ENCODE results near the gene CRIM1. TPM values are rescaled to one million over a fixed set of nuclear protein-coding genes. Genes with fewer than 3 reads are reported as not detected.

Gene CRIM1
- total and polyA plus RNA-seq, 2 of the 8 experiments (the other 6 are each of a cell fraction or from before 2014, with no cell fraction given), result 9.4 to 28.4 TPM

GRCh38 chr2:36481709-36482108, 126.1 kb downstream of the CRIM1 start (continued):
- TF ChIP-seq SUZ12 (IDR thresholded peaks at IDR 0.05; ENCODE audit: low read length) (no peak), CBX5 (IDR thresholded peaks at IDR 0.05; ENCODE audit: low read depth, low read length) (no peak)
